ENCODE data around the gene RBMS3.

DNA sequence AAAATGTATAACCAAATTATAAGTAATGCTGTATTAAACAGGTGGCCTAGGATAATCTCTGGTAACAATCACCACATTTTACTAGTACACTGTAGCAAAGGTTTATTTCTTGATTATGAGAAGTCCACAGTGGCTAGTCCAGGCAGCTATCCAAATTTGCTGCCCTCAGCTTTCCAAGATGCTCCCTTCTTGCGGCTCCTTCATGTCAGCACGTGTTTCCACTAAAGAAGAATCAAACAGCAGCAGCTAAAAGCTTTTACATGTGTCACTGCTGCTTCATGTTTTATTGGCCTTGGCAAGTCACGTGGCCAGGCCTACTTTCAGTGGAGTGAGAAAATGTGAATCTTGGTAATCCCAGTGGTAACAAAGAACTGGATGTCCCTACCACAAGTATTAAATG is 5.6 kb upstream of the RBMS3 start:
- TF ChIP-seq CTCF (IDR thresholded peaks at IDR 0.05; ENCODE audit: insufficient read depth, low read depth, low read length), result no peak
- TF ChIP-seq EZH2 (IDR thresholded peaks at IDR 0.05; ENCODE audit: insufficient read depth, low read length), result no peak
